ENCODE data around the gene GABRB2.

GRCh38 chr5:161471211-161471950 lies 75.1 kb downstream of the GABRB2 start:
- TF ChIP-seq, protein P1, sequence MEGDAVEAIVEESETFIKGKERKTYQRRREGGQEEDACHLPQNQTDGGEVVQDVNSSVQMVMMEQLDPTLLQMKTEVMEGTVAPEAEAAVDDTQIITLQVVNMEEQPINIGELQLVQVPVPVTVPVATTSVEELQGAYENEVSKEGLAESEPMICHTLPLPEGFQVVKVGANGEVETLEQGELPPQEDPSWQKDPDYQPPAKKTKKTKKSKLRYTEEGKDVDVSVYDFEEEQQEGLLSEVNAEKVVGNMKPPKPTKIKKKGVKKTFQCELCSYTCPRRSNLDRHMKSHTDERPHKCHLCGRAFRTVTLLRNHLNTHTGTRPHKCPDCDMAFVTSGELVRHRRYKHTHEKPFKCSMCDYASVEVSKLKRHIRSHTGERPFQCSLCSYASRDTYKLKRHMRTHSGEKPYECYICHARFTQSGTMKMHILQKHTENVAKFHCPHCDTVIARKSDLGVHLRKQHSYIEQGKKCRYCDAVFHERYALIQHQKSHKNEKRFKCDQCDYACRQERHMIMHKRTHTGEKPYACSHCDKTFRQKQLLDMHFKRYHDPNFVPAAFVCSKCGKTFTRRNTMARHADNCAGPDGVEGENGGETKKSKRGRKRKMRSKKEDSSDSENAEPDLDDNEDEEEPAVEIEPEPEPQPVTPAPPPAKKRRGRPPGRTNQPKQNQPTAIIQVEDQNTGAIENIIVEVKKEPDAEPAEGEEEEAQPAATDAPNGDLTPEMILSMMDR (IDR thresholded peaks at IDR 0.05; ENCODE audit: insufficient read depth, low read depth, low read length): no peak
- no peak for TF ChIP-seq EZH2 (IDR thresholded peaks at IDR 0.05; ENCODE audit: insufficient read depth, low read length)

All from astrocyte (in vitro differentiated cells and primary cell).